ENCODE results near the gene CPNE6. TPM values are rescaled to one million over a fixed set of nuclear protein-coding genes. Genes with fewer than 3 reads are reported as not detected.
"Not testable (repeated sequence)": the region's sequence is repeated elsewhere in the genome, so short reads cannot be mapped to it uniquely, and the experiment has no call there.

CPNE6 gene
- total and polyA plus RNA-seq, 5 donors = 0.14 to 0.16 TPM; not detected in 3

DNA sequence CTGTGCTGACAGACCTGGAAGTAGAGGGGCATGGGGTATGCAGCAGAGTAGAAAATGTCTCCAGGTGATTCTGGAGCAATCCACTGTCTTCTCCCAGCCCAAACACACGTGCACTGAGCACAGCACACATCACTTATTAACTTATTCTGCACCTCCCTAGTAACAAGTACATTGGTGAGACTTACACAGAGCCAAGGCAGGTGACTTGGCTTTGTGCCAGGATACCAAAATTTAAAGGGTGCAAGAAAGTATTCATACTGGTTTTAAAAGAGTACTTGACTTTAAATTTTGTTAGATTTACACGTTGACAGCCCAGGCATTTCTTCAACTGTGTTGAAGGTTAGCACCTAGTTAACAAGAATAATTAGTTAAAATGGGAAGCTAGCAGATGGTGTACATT, 30.7 kb upstream of the CPNE6 start:
- intact Hi-C loops (cut with DNase I) = no loop called here
- DNase-seq (no peak), ATAC-seq (no peak)
- Histone ChIP-seq H3K27ac (ENCODE audit: low read length) (no peak overlapping the region), H3K27me3 (ENCODE audit: control insufficient read depth, insufficient read depth) (no peaks in the 10 kb centered on the region), H3K9me3 (ENCODE audit: control insufficient read depth, low read length) (no peaks in the 10 kb centered on the region), H3K4me3 (ENCODE audit: low read length) (no peak overlapping the region), H3K4me1 (ENCODE audit: control insufficient read depth, insufficient read depth, low read length) (no peaks in the 10 kb centered on the region)
- 43% methylated on average over 2 of the region's 2 CpGs for WGBS

DNA sequence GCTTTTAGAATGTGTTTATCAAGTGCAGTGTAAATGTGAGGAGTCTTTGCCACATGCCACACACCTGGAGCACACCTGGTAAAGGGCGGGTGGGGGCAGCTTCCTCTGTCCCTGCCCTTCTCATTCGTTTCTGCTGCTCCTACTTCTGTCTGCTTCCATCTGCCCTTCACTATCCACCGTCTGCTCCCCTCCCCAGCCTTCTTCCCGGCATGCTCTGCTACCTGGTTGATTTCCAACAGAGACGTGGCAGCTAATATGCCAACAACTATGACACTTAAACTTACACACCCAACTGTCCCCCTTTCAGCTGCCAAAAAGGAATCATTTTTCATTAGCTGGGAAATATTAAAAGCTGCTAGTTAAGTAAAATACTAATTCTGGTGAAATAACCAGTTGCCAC, 28.6 kb upstream of the CPNE6 start:
- H3K27me3 ChIP-seq (ENCODE audit: control insufficient read depth, insufficient read depth) = no peaks in the 10 kb centered on the region
- intact Hi-C loops (cut with DNase I) = no loop called here
- no peaks in the 10 kb centered on the region for H3K4me1 ChIP-seq (ENCODE audit: control insufficient read depth, insufficient read depth, low read length)
- DNase-seq (peak in 1 of 3 donors; percentile 47), ATAC-seq (peak; percentile 10 to 35)
- H3K9me3 ChIP-seq (ENCODE audit: control insufficient read depth, low read length) = no peaks in the 10 kb centered on the region
- no peak overlapping the region for H3K4me3 ChIP-seq (ENCODE audit: low read length)
- 40% methylated on average over 5 of the region's 5 CpGs for WGBS
- H3K27ac ChIP-seq (ENCODE audit: low read length) = no peak overlapping the region

DNA sequence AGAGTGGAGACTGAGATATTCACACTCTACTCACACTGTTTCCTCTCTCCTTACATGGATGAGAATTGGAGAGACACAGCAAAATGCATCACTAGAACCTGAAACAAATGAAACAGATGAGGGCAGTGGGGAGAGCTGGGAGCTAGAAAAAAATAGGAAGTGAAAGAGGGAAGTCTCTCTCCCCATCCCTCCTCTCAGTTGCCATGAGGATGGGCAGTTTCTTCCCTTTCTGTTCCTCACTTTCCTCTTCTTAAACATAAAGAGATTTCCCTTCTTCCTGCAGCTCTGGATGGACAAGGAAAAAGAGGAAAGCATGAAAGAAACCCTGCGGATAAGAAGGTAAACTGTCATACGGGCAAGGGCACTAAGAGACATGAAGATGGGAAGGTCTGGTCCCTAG, 22.4 kb upstream of the CPNE6 start:
- DNase-seq; ATAC-seq; H3K27ac ChIP-seq (ENCODE audit: low read length); H3K27me3 ChIP-seq (ENCODE audit: control insufficient read depth, insufficient read depth); H3K4me3 ChIP-seq (ENCODE audit: low read length); H3K9me3 ChIP-seq (ENCODE audit: control insufficient read depth, low read length); H3K4me1 ChIP-seq (ENCODE audit: control insufficient read depth, insufficient read depth, low read length); intact Hi-C loops (cut with DNase I): not testable (repeated sequence)
- WGBS = 66% methylated on average over 2 of the region's 2 CpGs

DNA sequence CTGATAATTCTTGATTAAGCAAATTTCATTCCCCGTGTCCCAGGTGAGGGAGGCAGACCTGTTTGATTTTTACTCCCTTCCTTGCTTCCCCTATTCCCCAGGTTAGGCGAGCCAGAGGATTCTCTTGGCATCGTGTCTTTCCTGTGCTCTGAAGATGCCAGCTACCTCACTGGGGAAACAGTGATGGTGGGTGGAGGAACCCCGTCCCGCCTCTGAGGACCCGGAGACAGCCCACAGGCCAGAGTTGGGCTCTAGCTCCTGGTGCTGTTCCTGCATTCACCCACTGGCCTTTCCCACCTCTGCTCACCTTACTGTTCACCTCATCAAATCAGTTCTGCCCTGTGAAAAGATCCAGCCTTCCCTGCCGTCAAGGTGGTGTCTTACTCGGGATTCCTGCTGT, 20.6 kb upstream of the CPNE6 start:
- H3K4me1 ChIP-seq (ENCODE audit: control insufficient read depth, insufficient read depth, low read length); H3K9me3 ChIP-seq (ENCODE audit: control insufficient read depth, low read length); H3K27me3 ChIP-seq (ENCODE audit: control insufficient read depth, insufficient read depth); H3K4me3 ChIP-seq (ENCODE audit: low read length); H3K27ac ChIP-seq (ENCODE audit: low read length); DNase-seq; ATAC-seq: not testable (repeated sequence)
- 72% methylated on average over 8 of the region's 8 CpGs for WGBS
- intact Hi-C loops (cut with DNase I) = loop anchor here in 2 of 4 donors (10.0 kb wide), 1 partner anchor 54 kb away; no protein-coding TSS in a partner anchor

DNA sequence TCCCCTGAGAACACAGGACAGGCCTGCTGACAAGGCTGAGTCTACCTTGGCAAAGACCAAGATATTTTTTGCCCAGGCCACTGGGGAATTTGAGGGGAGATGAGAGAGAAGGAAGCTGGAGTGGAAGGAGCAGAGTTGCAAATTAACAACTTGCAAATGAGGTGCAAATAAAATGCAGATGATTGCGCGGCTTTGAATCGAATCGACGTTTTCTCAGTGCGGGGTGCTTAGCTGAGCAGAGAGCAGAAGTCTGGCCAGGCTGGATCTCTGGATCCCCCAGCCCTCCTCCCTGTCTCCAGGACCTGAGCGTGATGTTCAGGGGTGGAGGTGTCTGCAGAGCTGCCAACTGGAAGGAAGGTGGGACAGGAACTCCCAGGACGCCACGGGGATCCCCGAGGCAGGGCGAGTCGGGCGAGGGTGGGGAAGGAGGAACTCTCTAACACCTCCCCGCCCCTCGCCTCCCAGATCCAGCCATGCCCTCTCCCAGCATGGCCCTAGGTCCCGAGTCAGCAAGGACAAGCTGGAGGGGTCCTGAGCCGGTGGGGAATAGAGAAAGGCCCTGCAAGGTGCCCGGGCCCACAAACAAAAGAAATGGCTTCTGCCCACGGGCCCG, 20.1 kb upstream of the CPNE6 start:
- no peaks in the 10 kb centered on the region for H3K4me1 ChIP-seq (ENCODE audit: control insufficient read depth, insufficient read depth, low read length)
- peak overlapping the region; percentile 52 for H3K4me3 ChIP-seq (ENCODE audit: low read length)
- H3K9me3 ChIP-seq (ENCODE audit: control insufficient read depth, low read length) = no peaks in the 10 kb centered on the region
- H3K27me3 ChIP-seq (ENCODE audit: control insufficient read depth, insufficient read depth) = no peaks in the 10 kb centered on the region
- ATAC-seq (peak; percentile 22 to 50), DNase-seq (peak in 1 of 3 donors; percentile 68)
- intact Hi-C loops (cut with DNase I) = loop anchor here in 2 of 4 donors (10.0 kb wide), 1 partner anchor 54 kb away; no protein-coding TSS in a partner anchor
- H3K27ac ChIP-seq (ENCODE audit: low read length) = no peak overlapping the region
- 22% methylated on average over 20 of the region's 20 CpGs for WGBS

DNA sequence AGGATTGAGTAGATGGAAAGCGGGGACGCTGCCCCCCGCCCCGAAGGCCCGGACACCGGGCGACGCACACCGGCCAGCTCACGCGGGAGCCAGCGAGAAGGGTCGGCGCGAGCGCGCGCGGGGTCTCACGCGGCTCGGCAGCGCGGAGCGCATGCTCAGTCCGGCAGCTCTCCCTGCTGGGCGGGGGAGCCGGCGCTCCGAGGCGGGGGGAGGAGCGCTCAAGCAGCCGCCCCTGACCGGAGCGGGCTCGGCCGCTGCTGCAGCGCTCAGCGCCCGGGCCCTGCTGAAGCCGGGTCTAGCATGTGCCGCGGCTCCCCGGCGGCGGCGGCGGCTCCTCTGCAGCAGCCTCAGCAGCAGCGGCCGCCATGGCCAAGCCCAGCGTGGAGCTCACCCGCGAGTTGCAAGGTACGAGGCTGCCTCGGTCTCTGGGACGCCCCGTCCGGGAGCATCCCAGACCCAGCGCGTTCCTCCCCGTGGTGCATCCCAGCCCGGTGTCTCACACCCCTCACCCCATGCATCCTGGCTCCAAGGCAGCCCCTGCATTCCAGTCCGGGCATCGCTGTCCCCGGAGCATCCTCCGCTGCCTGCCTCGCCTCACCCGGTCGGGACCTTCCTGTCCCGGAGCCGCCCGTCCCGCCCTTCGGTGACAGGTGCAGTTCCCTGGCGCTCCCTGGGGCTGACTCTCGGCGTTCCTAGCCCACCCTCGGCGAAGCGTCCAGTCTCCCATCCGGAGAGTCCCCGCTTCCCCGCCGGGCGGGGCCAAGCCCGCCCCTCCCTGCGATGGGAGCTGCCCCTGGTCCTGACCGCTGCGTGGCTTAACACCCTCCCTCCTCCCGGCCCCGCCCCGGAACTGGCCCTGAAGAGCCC, 19.3 kb upstream of the CPNE6 start, which contains the start of gene CARMIL3:
TSS of gene CARMIL3 (plus strand) at position 221 of the 867 bp plus-strand sequence. CDS start at position 366, 145 bp downstream.
- intact Hi-C loops (cut with DNase I) = loop anchor here in 2 of 4 donors (10.0 kb wide), 1 partner anchor 53 kb away; no protein-coding TSS in a partner anchor
- WGBS = under 1% methylated on average over 92 of the region's 92 CpGs
- peak; percentile 70 to 89 (median 89) for DNase-seq

DNA sequence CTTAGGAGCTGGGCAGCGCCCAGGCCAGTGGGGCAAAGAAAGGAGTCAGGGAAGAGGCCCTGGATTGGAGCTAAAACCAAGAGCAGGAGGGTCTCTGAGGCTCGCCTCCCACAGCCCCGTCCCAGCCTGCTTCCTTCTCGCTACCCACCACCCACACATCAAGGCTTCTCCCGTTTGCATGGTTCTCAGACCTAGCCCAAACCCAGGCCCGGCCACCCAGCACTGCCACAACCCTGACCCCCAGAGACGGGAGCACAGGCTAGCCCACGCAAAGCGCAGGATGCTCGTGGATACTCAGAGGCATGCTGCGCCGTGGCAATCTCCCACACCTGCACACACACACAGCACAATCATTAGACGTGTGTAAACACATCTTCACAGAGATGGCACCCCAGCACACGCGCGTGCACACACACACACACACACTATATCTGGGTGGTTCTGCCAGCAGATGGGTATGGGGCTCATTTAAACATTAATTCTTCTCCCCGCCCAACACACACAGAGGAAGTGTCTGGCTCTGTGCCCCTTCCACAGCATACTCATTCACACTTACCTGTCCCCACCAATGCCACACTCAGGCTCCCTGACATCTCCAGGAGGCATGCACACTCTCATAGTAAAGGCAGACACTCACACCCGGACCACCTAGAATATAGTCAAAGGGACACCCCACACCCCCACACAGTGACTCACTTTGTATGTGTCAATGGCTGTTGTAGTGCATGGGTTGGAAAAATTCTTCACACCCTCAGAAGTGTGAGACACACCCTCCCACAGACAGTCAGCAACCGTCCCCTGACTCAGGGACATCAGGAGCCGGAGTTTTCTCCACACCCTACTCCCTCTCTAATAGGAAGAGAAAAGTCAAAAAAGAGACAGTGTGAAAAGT, 18.5 kb upstream of the CPNE6 start:
- DNase-seq (peak in 1 of 3 donors; percentile 40), ATAC-seq (no peak)
- intact Hi-C loops (cut with DNase I) = loop anchor here in 2 of 4 donors (10.0 kb wide), 1 partner anchor 52 kb away; no protein-coding TSS in a partner anchor
- WGBS = 52% methylated on average over 20 of the region's 20 CpGs
- no peak overlapping the region for H3K27ac ChIP-seq (ENCODE audit: low read length)
- no peak overlapping the region for H3K4me3 ChIP-seq (ENCODE audit: low read length)
- H3K9me3 ChIP-seq (ENCODE audit: control insufficient read depth, low read length) = no peaks in the 10 kb centered on the region
- H3K27me3 ChIP-seq (ENCODE audit: control insufficient read depth, insufficient read depth) = no peaks in the 10 kb centered on the region
- H3K4me1 ChIP-seq (ENCODE audit: control insufficient read depth, insufficient read depth, low read length) = no peaks in the 10 kb centered on the region

More for the DNA sequence above, 19.3 kb upstream of the CPNE6 start, which contains the start of gene CARMIL3:
- Histone ChIP-seq H3K4me3 (ENCODE audit: low read length) (peak within 1 kb of the TSS; percentile 52), H3K27ac (ENCODE audit: low read length) (no peak within 1 kb of the TSS), H3K4me1 (ENCODE audit: control insufficient read depth, insufficient read depth, low read length) (no peaks in the 10 kb centered on the region), H3K9me3 (ENCODE audit: control insufficient read depth, low read length) (no peaks in the 10 kb centered on the region), H3K27me3 (ENCODE audit: control insufficient read depth, insufficient read depth) (no peaks in the 10 kb centered on the region)
- peak; percentile 91 to 94 for ATAC-seq

DNA sequence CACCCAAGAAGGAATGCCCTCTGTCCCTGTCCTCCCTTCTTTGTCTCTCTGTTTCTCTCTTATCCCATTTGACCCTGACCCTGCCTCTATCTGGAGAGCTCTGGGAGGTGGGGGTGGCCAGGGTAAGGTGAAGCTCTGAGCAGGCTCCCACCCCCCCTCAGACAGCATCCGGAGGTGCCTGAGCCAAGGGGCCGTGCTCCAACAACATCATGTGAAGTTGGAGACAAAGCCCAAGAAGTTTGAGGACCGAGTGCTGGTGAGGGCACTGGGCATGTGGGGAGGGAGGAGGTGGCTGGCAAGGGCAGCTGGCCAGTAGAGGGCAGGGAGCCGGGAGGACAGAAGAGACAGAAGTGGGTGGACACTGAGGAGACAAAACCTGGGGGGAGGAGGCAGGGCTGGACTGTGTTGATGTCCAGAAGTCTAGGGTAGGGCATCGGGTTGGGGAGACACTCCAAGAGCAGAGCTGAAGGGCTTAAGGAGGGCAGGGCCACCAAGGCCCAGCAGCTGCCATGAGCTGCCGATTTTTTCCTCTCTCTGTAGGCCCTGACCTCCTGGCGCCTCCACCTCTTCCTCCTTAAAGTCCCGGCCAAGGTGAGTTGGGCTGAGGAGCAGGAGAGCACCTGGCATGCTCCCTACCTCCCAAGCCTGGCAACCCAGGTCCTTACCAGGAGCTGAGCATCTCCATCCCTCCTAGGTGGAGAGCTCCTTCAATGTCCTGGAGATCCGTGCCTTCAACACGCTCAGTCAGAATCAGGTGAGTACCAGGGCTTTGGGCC, 17.6 kb upstream of the CPNE6 start:
- Histone ChIP-seq H3K4me3 (ENCODE audit: low read length) (no peak overlapping the region), H3K27me3 (ENCODE audit: control insufficient read depth, insufficient read depth) (no peaks in the 10 kb centered on the region), H3K4me1 (ENCODE audit: control insufficient read depth, insufficient read depth, low read length) (no peaks in the 10 kb centered on the region), H3K27ac (ENCODE audit: low read length) (no peak overlapping the region), H3K9me3 (ENCODE audit: control insufficient read depth, low read length) (no peaks in the 10 kb centered on the region)
- no peak for DNase-seq
- intact Hi-C loops (cut with DNase I) = loop anchor here in 2 of 4 donors (10.0 kb wide), 1 partner anchor 51 kb away; no protein-coding TSS in a partner anchor
- 72% methylated on average over 10 of the region's 10 CpGs for WGBS
- ATAC-seq = no peak

DNA sequence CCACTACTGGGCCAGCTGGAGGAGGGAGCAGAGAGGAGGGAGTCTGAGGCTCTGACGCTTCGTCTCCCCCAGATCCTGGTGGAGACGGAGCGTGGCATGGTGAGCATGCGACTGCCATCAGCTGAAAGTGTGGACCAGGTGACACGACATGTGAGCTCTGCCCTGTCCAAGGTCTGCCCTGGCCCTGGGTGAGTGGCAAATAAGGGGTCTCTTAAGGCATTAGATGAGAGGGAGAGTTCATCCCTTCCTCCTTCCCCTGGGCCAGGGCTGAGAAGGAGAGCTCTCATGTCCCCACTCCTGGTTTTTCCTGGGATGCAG, 17.1 kb upstream of the CPNE6 start:
- intact Hi-C loops (cut with DNase I) = loop anchor here in 2 of 4 donors (10.0 kb wide), 1 partner anchor 51 kb away; no protein-coding TSS in a partner anchor
- no peak overlapping the region for H3K27ac ChIP-seq (ENCODE audit: low read length)
- no peak overlapping the region for H3K4me3 ChIP-seq (ENCODE audit: low read length)
- H3K4me1 ChIP-seq (ENCODE audit: control insufficient read depth, insufficient read depth, low read length) = no peaks in the 10 kb centered on the region
- H3K27me3 ChIP-seq (ENCODE audit: control insufficient read depth, insufficient read depth) = no peaks in the 10 kb centered on the region
- no peaks in the 10 kb centered on the region for H3K9me3 ChIP-seq (ENCODE audit: control insufficient read depth, low read length)
- peak in 1 of 3 donors; percentile 37 for DNase-seq
- no peak for ATAC-seq
- 81% methylated on average over 6 of the region's 6 CpGs for WGBS

DNA sequence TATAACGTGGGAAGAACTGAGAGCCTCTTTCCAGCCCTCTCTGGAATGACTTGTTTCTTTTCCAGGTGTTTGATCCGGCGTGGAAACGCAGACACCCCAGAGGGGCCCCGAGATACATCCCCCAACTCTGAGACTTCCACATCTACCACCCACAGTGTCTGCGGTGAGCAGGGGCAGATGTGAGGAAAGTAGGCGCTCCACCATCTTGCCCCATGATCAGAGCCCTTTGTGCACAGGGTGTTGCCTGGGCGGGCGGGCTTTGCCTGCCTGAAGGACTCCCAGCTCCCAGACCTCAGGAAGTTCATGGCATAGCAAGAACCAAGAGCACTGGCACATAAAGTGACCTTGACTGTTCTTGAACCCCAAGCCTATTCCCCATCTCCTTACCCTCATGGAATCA, 16.7 kb upstream of the CPNE6 start:
- Histone ChIP-seq H3K9me3 (ENCODE audit: control insufficient read depth, low read length) (no peaks in the 10 kb centered on the region), H3K4me1 (ENCODE audit: control insufficient read depth, insufficient read depth, low read length) (no peaks in the 10 kb centered on the region), H3K4me3 (ENCODE audit: low read length) (no peak overlapping the region), H3K27me3 (ENCODE audit: control insufficient read depth, insufficient read depth) (no peaks in the 10 kb centered on the region), H3K27ac (ENCODE audit: low read length) (no peak overlapping the region)
- DNase-seq (no peak), ATAC-seq (no peak)
- intact Hi-C loops (cut with DNase I) = loop anchor here (5.0 to 10.0 kb wide), 3 partner anchors 38 to 53 kb away; partner anchors contain the start of gene PCK2 (in 1 of the 4)
- 92% methylated on average over 9 of the region's 9 CpGs for WGBS
